ENCODE results near the gene LIN28B.

Gene LIN28B

DNA sequence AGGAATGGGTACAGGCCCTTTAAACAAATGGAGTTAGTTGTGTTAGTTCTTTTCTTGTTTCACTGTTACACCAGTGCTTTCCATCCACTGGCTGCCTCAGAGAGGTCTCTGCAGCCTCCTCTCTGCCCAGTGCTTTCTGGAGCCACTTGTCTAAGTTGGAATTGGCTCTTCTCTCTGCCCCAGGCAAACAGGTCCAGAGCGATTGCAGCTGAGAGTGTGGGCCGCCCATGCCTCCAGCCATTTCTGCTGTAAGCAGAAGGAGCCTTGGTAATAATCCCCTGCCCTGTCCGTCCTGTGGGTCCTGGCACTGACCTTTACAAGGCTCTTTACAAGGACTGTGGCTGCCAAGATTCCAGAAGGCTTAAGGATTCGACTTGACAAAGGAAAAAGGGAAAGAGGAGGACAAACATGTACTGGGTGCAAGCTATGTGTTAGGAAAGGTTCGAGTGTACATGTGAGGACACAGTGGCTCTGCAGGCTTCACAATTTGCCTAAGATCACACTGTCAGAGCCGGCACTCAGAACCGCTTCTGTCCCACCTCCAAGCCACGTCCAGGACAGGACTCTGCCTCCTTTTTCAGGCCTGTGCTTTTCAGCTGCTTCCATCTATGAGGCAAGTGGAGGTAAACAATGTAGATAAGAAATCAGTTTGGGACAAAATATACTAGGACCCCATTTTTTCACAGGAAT lies 134.4 kb downstream of the LIN28B start:
- H3K4me3 ChIP-seq (ENCODE audit: low read length) = no peak overlapping the region
- no peak for DNase-seq (ENCODE audit: low read depth, low spot score)

DNA sequence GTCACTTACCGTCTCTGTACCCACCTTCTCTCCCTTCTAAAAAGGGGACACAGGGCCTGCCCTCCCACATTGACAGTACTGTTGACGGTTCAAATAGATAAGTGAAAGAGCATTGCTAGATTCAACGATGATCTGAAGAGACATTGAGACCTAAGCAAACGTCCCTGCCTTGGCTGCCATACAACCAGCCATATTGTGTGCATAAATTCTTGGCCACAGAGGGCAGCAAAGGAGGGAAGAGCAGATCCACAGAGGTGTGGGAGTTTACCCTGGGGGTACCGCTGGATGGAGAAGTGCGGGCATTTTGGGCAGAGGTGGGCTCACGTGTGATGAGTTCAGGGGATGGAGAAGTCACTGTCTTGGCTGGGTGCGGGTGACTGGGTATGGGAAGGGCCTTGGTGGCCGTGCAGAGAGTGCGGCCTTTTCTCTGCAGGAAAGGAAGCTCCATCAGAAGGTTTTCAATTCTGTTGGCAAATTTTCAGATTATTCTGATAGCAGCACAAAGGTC lies 137.3 kb downstream of the LIN28B start:
- DNase-seq (ENCODE audit: low read depth, low spot score) = no peak
- H3K4me3 ChIP-seq (ENCODE audit: low read length) = no peak overlapping the region

DNA sequence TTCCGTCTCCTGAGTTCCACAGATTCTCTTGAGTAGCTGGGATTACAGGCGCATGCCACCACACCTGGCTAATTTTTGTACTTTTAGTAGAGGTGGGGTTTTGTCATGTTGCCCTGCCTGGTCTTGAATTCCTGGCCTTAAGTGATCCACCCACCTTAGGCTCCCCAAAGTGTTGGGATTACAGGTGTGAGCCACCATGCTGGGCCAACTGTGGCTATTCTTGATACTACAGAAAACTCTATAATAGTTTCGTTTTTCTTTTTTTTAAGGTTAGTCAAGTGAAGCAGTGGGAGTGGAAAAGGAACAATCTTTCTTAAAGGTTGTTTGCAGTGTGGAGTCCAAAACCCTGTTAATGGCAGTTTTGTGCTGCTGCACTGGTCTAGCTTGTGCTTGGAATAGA lies 138.2 kb downstream of the LIN28B start:
- no peak overlapping the region for H3K4me3 ChIP-seq (ENCODE audit: low read length)
- no peak for DNase-seq (ENCODE audit: low read depth, low spot score)

DNA sequence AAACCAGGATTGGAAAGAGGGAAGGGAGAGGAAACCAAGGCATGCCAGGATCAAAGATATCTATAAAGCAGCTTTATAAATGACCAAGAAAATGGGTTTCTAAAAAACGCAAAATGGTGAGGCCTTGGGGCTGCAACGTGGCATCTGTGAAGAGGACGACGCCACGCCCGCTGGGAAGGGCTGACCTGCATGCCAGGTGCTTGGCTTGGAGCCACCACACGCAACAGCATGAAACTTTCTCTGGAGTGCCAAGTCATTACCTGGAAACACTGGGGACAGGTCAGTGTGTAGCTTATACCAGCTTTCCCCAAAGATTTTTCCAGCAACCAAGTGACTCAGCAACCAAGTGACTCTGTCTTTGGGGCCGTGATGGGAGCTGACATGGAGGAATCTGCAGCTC lies 140.4 kb downstream of the LIN28B start:
- no peak for DNase-seq (ENCODE audit: low read depth, low spot score)
- no peak overlapping the region for H3K4me3 ChIP-seq (ENCODE audit: low read length)

DNA sequence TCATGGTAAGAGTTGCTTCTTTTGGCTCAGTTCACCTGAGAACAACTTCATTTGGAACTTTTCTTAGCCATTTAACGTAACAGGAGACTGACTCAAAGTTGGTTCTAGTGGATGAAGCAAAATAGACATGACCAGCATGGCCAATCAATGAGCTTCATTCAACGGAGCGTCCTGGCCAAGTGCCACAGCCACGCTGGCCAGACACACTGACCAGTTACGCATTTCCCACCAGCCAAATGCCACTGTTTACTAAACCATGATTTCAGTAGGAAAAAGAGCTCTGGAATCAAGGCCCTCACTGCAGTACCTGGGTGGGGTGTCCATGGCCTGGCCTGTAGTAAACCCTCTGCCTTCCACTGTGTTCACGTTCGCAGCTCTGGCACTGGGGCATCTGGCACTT lies 142.5 kb downstream of the LIN28B start:
- no peak overlapping the region for H3K4me3 ChIP-seq (ENCODE audit: low read length)
- DNase-seq (ENCODE audit: low read depth, low spot score) = no peak

DNA sequence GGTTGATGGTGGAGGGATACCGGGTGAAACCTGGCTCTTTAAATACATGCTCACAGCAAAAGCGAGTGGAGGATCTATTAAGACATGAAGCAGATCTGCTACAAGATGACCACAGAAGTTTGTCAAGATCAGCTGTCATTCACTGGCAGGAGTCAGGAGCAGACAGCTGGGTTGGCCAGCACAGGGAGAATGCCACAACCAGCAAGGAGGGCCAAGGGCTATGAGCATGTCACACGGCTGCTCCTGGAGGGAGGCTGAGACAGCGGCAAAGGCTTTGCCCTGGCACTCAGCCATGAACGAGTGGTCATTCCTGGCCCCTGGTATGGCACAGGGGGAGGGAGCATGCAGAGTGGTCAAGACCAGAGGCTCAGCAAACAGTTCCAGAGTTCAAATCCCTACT lies 145.3 kb downstream of the LIN28B start:
- no peak overlapping the region for H3K4me3 ChIP-seq (ENCODE audit: low read length)
- no peak for DNase-seq (ENCODE audit: low read depth, low spot score)

DNA sequence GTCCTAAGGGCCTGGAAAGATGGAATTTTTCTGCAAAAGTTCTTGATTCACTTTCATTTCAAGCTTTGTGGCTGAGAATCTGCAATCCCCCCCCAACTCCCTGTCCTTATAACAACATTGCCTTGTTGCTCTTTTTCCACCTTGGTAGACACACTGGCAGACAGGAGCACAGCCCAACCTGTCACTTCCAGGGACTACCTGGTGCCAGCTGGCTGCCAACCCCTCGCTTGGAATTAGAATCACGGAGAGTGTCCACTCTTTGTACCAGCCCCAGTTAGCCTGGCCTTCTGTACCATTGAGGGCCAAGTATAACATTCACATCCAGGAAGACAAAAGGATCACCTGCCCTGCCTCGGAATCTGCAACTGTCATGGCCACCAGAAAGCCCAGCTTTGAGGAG lies 148.2 kb downstream of the LIN28B start:
- no peak overlapping the region for H3K4me3 ChIP-seq (ENCODE audit: low read length)

DNA sequence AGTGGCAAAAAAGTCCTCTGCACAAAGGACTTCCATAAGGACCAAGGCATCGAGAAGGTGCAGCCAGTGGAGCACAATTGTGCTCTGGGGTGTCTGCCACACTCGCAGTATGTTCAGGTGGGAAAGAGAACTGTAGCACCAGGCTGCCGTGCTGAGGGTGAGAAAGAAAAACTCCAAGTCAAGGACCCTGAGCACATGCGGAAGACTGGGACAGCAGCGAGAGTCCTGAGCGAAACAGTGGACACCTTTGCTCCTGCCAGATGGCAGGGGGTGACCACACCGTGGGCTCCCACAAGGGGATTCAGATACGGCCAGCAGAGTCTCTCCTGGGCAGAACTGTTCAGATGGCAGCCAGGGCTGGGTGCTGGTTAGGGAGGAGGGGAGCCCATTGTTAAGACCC lies 149.4 kb downstream of the LIN28B start:
- DNase-seq (ENCODE audit: low read depth, low spot score) = no peak
- H3K4me3 ChIP-seq (ENCODE audit: low read length) = no peak overlapping the region

More for the DNA sequence above, 148.2 kb downstream of the LIN28B start:
- DNase-seq (ENCODE audit: low read depth, low spot score) = no peak

DNA sequence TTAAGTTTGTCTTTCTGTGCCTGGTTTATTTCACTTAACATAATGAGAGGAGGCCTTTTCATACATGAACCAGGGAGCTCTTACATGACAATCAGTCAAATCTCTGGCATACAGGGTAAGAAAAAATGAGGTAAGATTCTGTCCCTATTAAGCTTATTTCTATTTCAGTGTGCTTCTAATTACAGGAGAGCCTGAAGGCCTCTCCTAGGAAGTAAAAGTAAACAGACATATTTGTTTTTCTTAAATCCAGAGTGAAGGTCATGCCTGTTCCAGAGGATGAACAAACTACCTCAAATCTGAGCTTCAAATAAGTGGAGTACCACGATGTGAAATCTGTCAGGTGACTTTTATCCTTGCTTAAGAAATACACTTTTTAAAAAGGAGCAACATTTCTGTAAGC lies 150.3 kb downstream of the LIN28B start:
- no peak overlapping the region for H3K4me3 ChIP-seq (ENCODE audit: low read length)
- no peak for DNase-seq (ENCODE audit: low read depth, low spot score)

DNA sequence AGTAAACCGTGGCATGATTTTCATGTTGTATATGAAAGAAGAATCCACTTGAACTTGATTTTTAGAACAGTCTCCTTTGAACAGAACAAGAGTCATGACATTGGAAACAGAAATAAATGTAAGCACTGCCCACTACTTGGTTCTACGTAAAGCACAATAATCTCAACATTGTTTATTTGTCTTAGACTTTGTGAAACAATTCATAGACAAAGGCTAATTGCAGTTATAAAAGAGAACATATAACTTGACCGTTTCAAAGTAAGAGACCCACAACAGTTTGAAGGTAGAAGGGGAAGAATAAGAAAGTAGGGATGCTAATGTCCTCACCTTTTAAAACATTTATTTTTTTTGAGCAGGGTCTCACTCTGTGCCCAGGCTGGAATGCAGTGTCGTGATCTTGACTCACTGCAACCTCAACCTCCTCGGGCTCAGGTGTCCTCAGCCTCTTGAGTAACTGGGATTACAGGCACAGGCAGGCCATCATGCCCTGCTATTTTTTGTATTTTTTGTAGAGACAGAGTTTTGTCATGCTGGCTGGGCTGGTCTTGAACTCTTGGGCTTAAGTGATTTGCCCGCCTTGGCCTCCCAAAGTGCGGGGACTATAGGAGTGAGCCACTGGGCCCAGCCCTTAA lies 151.8 kb downstream of the LIN28B start:
- no peak overlapping the region for H3K4me3 ChIP-seq (ENCODE audit: low read length)

DNA sequence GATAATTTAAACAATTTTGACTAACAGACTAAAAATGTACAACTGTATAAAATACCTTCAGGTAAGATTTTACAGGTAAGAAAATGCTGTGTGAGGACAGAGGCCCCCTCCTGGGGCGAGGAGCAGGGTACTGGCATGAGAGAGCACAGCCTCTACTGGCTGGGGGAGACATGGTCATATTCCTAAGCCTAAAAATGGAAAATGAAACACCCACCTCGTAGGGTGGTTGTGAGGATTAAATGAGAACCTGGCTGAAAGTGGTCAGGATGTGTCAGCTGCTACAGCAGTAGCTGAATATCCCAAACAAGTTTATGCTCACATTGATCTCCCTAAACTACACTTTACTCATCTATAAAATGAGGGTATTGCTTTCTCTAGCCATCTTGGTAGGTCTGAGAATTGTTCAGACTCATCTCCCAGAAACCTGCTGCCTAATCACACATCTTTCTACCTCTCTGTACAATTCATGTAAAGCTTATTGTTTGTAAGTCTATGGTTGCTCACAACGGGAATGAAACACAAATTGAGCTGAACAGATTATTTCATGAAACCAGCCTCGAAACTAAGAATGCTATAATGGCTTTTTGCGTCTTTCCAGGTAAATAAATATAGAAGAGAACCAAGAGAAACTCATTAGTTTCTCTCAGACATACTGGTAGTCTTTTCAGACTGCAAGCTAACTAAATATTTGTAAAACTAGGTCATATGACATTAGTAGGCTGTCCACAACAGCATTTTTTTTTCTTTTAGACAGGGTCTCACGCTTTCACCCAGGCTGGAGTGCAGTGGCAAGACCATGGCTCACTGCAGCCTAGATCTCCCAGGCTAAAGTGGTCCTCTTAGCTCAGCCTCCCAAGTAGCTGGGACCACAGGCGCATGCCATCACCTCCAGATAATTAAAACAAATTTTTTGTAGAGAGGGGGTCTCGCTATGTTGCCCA lies 153.3 kb downstream of the LIN28B start:
- H3K4me3 ChIP-seq (ENCODE audit: low read length) = no peak overlapping the region
- DNase-seq (ENCODE audit: low read depth, low spot score) = no peak

More for the DNA sequence above, 151.8 kb downstream of the LIN28B start:
- DNase-seq (ENCODE audit: low read depth, low spot score) = no peak

DNA sequence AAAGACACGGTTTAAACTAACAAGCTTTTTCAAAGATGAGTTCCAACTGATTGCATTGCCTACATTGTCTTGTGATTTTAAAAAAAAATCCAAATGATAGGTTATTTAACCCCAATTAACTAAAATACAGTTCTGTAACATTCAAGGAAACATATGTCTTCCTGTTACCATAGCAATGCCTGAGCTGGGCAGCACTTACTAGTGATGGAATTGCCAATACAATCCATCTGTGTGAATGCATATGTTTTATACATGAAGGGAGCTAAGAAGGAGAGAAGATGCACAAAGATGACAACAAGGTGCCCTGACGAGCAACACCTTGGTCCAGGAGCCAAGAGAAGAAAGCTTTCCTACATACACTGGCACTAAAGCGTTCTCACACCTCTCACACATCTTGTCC lies 154.2 kb downstream of the LIN28B start:
- no peak for DNase-seq (ENCODE audit: low read depth, low spot score)
- no peak overlapping the region for H3K4me3 ChIP-seq (ENCODE audit: low read length)

DNA sequence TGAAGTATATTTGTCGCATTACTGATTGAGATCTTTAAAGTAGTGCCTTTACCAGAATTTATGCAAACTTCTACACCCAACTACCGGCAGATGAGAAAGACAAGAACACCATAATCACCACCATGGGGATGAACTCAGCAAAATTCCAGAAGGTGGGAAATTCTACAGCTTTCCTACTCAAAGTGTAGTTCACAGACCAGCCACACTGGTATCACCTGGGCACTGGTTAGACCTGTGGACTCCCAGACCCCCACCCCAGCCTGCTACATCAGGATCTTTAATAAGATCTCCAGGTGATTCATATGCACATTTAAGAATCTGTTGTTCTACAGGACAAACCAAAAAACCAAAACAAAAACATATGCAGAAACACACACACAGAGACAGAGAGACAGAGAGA lies 155.0 kb downstream of the LIN28B start:
- DNase-seq (ENCODE audit: low read depth, low spot score) = no peak
- no peak overlapping the region for H3K4me3 ChIP-seq (ENCODE audit: low read length)

DNA sequence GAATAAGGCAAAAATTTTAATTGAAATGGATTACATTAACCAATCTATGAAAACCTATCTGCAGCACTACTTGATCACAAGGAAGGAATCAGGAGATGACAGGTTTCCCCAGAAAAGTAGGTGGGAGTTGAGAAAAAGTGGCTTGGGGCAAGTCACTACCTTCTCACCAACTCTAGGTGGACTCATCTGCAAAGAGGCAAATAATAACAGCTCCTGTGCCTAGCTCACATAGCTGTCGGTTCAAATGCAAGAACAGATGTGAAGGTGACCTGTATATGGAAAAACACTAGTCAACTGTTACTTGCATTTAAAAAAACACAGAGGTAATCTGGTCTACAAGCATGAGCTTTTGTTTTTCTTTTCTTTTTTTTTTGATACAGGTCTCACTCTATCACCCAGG lies 155.7 kb downstream of the LIN28B start:
- no peak for DNase-seq (ENCODE audit: low read depth, low spot score)
- no peak overlapping the region for H3K4me3 ChIP-seq (ENCODE audit: low read length)

DNA sequence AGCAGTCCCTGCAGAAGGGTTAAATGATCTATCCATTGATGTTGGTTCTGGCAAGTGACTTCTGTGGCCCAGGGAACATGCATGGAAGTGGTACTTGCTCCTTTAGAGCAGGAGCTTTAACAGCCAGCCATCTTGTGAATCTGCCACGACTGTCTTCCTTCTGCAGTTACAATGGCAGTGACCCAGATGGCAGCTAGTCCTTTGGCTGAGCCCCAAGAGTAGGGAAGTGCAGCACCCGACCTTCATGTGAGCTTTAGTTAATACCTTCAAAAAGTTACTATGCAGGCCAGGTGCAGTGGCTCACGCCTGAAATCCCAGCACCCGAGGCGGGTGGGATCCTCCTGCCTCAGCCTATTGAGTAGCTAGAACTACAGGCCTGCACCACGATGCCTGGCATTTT lies 156.5 kb downstream of the LIN28B start:
- DNase-seq (ENCODE audit: low read depth, low spot score) = no peak
- no peak overlapping the region for H3K4me3 ChIP-seq (ENCODE audit: low read length)

DNA sequence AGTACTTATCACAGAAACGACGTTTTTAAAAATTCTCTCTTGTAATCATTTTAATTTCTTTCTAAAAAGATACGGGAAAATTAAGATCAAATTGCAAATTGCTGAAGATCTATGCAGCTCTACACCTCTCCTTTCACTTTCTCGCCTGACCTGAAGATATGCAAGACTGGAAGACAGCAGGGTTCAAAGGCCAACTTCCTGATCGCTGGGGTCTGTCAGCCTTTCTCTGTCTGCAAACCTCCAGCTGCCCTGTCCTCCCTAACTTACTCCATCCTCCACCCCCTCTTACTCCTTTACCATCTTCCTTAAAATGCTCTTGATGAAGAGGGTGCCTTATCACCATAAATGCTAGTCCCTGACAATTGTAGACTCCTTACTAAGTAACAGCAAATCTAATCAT lies 159.2 kb downstream of the LIN28B start:
- H3K4me3 ChIP-seq (ENCODE audit: low read length) = no peak overlapping the region
- DNase-seq (ENCODE audit: low read depth, low spot score) = no peak

DNA sequence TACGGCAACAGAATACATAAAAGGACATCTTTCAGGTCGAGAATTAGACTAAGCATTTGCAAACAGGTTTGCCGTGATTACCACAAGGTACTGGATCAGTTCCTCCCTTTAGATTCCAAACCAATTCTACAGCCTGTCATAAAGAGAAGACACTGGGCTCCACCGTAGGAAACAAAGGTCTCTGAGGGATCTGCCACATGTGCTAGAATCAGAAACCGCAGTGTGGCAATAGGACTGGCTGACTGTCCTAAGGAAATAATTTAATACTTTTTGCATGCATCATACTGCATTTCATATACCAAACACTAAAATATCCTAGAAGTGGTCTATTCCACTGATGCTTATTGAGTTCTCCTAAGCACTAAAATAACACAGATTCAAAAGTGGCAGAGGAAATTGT lies 163.7 kb downstream of the LIN28B start:
- H3K4me3 ChIP-seq (ENCODE audit: low read length) = no peak overlapping the region
- DNase-seq (ENCODE audit: low read depth, low spot score) = no peak

DNA sequence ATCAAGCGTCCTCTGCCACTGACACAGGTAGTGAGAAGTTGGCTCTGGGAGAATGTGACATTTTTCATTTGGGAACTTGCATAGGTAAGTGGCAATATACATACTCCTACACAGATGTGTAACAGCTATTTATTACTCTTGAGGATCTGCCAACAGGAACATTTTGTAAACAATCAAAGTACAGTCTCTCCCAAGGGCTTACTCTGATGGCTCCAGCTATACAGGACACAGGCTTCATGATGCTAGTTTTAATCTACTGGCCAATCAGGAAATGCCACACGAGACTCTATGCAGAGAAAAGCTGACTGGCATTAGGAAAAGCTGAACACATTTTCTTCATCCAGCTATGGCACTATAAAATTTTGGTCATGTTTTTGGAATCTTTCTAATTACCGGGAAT lies 165.1 kb downstream of the LIN28B start:
- H3K4me3 ChIP-seq (ENCODE audit: low read length) = no peak overlapping the region
- DNase-seq (ENCODE audit: low read depth, low spot score) = no peak

DNA sequence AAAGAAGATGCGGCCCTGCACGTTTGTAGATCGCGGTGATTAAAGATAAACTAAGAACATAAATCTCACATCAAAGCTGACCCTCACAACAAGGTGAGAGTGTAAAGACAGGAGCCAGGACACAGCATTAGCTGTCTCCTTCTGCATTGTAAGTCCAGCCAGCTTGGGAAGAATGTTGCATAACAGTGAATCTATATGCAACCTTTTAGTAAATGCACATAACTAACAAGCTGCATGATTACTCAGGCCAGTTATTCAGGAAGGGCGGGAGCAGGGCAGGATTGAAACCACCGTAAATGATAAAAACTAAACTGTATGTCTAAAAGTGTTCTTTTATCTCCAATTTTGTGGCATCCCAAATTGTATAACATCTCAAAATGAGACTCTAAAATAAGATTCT lies 165.8 kb downstream of the LIN28B start:
- H3K4me3 ChIP-seq (ENCODE audit: low read length) = no peak overlapping the region
- no peak for DNase-seq (ENCODE audit: low read depth, low spot score)

All from Jurkat, Clone E6-1 (cell line).